HG03469 (cell line): Measurements from ENCODE around the gene CATSPERZ.
A peak's percentile ranks its signal among the peaks of the same experiment; 100 is the strongest.

ENCODE experiments used
- ATAC-seq: cut with Tn5 transposase; IDR thresholded peaks from one replicate; pipeline ENCODE4 v1.9.1; 2021; ENCODE audit warnings: mild to moderate bottlenecking, moderate library complexity, moderate number of reproducible peaks; ENCODE audit not compliant: unreplicated experiment

CATSPERZ gene

GRCh38 chr11:64339286-64339685, 39.1 kb downstream of the CATSPERZ start:
- no peak for ATAC-seq

GRCh38 chr11:64339754-64340408, 39.7 kb downstream of the CATSPERZ start, which contains the start of gene CCDC88B:
Gene CCDC88B (plus strand): TSS chr11:64340204. CDS start chr11:64340267, 63 bp downstream.
- peak; percentile 38 for ATAC-seq

DNA sequence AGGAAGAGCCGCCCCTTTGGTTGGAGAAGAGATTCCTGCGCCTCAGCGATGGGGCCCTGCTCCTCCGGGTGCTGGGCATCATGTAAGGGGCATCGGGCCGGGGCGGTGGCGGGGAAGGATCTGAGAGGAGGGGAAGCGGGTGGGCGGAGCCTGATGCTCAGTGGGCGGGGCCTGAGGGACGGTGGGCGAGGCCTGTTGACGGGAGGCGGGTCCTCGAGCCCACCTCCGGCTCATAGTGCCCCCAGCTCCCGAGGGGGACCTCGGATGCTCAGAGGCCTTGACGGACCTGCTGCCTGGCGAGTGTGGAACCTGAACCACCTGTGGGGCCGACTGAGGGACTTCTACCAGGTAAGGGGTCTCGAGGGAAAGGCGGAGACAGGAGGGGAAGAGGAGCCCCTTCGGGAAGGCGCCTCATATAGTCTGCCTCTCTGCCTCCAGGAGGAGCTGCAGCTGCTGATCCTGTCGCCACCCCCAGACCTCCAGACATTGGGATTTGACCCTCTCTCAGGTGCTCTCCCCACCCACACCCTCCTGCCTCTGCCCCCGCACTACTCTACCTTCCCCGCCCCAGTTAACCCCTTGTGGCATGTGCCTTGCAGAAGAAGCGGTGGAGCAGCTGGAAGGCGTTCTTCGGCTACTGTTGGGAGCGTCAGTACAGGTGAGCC, 40.6 kb downstream of the CATSPERZ start:
- ATAC-seq: no peak

DNA sequence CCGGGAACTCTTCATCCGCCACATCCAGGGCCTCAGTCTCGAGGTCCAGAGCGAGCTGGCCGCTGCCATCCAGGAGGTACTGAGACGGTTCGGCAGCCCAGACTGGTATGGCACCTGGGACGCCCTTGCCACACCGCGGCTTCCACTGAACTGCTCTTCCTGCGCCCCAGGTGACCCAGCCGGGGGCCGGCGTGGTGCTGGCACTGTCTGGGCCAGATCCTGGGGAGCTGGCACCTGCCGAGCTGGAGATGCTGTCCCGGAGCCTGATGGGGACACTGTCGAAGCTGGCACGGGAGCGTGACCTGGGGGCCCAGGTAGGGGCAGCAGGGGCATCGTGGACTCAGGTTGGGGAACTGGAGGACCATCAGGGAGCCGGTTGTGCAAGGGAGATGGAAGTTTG, 41.3 kb downstream of the CATSPERZ start:
- no peak for ATAC-seq

DNA sequence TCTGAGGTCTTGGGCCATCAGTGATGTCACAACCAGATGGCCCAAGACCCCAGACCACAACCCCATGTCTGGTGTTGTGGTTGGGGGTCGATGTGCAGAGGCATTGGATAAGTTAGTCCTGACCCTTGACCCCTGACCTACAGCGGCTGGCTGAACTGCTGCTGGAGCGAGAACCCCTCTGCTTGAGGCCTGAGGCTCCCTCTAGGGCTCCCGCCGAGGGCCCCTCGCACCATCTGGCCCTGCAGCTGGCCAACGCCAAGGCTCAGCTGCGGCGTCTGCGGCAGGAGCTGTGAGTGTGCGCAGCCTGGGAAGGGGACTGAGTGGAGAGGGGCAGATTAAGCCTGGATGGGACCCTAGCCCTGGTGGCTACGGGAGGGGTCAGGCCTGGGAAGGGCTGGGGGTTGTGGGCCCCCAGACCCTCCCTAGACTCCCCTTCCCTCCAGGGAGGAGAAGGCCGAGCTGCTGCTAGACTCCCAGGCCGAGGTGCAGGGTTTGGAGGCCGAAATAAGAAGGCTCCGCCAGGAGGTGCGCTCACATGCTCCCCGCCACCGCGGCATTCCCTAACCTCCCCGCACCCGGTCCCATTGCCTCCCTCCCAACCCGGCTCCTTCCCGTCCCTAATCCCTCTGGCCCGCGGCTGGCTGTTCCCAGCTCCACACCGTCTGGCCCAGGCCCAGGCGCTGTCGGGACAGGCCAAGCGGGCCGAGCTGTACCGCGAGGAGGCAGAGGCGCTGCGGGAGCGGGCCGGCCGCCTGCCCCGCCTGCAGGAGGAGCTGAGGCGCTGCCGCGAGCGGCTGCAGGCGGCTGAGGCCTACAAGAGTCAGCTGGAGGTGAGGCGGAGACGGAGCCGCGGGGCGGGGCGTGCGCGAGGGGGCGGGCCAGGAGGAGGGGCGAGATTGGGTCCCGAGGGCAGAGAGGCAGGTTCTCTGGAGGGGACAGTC, 42.0 kb downstream of the CATSPERZ start:
- no peak for ATAC-seq

GRCh38 chr11:64342869-64343745, 42.9 kb downstream of the CATSPERZ start:
- ATAC-seq: no peak

DNA sequence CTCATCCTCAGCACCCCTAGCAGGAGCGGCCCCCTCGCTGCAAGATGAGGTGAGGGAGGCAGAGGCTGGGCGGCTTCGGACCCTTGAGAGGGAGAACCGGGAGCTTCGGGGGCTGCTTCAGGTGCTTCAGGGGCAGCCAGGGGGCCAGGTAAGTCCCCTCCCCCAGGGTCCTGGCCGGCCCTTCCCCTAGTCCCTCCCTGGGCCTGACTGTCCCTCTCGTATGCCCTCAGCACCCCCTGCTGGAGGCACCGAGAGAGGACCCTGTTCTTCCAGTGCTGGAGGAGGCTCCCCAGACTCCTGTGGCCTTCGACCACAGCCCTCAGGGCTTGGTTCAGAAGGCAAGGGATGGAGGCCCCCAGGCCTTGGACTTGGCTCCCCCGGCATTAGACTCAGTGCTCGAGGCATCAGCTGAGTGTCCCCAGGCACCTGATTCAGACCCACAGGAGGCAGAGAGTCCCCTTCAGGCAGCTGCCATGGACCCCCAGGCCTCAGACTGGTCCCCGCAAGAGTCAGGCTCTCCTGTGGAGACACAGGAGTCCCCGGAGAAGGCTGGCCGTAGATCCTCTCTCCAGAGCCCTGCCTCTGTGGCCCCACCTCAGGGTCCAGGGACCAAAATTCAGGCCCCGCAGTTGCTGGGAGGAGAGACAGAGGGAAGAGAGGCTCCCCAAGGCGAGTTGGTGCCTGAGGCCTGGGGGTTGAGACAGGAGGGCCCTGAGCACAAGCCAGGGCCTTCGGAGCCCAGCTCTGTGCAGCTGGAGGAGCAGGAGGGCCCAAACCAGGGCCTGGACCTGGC, 43.8 kb downstream of the CATSPERZ start:
- no peak for ATAC-seq

DNA sequence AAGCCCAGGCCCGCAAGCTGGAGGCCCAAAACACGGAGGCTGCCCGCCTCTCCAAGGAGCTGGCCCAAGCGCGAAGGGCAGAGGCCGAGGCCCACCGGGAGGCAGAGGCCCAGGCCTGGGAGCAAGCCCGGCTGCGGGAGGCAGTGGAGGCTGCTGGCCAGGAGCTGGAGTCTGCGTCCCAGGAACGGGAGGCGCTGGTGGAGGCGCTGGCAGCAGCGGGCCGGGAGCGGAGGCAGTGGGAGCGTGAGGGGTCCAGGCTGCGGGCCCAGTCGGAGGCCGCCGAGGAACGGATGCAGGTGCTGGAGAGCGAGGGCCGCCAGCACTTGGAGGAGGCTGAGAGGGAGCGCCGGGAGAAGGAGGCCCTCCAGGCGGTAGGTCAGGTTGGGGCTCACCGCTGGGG, 44.6 kb downstream of the CATSPERZ start:
- ATAC-seq: no peak

DNA sequence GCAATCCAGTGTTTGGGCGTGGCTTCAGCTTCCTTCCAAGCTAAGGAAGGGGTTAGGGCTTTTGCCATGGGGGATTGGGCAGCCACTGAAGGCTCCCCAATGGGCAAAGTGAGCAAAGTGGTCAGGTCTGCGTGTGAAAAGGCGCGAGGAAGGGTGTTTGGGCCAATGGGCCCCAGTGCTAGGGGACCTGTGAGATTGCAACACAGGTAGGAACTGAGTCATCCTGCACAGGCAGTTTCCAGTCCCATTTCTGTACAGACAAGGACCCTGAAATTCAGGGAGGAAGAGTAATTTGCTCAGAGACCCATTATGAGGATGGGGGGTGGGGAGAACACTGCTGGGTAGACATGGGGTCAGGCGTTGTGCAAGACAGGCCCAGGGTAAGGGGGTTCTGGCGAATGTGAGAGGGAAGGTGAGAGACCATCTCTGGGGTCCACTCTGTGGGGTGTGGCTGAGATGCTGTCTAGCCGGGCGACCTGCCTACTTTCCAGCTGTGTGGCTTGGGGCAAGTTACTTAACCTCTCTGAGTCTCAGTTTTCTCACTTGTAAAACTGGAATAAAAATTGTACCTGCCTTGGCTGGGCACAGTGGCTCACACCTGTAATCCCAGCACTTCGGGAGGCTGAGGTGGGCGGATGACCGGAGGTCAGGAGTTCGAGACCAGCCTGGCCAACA, 47.2 kb downstream of the CATSPERZ start:
- ATAC-seq: no peak

DNA sequence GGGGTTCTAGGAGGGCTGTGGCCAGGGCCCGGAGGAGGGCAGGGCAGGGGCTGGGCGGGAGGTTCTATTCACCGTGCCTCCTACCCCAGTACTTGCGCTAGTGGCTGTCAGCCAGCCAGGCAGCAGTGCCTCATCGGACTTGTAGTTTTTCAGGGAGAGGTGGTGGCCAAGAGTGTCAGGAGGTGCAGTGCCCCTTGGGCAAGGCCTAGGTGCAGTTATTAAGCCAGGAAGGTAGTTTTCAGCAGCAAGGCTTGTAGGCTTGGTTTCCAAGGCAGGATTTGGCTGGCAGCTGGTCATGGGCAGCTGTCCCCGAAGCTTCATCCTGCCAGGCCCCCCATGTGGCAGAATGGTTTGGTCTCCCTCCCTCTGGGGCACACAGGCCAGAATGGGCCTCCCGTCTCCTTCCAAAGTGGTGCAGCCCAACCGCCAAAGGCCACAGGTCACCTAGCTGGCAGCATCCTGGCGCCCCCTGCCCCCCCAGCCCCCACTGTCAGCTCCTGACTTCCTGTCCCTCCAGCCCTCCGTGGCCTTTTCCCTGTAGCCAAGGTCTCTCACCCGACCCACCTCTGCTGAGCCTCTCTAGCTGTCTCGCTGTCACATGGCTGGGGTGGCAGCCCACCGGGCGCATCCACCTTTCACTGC, 48.3 kb downstream of the CATSPERZ start:
- no peak for ATAC-seq

DNA sequence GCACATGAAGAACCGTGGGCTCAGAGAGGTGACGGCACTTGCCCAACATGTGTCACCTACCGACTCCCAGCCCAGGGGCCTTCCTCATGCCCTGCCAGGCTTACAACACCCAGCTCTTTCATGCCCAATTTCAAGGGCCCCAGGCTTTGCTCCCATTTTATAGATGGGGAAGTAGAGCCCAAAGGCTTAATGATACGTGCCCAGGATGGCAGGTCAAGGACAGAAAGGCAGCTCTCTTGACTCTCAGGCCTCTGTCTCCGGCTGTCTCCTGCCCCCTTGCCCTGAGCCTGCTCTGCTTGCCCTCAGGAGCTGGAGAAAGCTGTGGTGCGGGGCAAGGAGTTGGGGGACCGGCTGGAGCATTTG, 48.8 kb downstream of the CATSPERZ start:
- ATAC-seq: no peak

DNA sequence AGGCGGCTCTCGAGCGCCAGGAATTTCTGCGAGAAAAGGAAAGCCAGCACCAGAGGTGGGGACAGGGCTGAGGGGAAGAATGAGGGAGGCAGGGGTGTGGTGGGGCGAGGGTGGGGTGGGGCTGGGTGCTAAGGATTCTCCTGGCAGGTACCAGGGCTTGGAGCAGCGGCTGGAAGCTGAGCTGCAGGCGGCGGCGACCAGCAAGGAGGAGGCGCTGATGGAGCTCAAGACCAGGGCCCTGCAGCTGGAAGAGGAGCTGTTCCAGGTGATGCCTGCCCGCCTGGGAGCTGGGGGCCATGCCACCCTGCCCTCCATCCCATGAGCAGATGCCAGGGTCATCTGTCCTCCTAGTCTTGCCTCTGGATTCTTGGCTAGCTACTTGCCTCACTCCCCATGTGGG, 49.2 kb downstream of the CATSPERZ start:
- no peak for ATAC-seq

- no peak for ATAC-seq
These were observed 51.0 kb downstream of the CATSPERZ start for GRCh38 chr11:64351136-64351631.

DNA sequence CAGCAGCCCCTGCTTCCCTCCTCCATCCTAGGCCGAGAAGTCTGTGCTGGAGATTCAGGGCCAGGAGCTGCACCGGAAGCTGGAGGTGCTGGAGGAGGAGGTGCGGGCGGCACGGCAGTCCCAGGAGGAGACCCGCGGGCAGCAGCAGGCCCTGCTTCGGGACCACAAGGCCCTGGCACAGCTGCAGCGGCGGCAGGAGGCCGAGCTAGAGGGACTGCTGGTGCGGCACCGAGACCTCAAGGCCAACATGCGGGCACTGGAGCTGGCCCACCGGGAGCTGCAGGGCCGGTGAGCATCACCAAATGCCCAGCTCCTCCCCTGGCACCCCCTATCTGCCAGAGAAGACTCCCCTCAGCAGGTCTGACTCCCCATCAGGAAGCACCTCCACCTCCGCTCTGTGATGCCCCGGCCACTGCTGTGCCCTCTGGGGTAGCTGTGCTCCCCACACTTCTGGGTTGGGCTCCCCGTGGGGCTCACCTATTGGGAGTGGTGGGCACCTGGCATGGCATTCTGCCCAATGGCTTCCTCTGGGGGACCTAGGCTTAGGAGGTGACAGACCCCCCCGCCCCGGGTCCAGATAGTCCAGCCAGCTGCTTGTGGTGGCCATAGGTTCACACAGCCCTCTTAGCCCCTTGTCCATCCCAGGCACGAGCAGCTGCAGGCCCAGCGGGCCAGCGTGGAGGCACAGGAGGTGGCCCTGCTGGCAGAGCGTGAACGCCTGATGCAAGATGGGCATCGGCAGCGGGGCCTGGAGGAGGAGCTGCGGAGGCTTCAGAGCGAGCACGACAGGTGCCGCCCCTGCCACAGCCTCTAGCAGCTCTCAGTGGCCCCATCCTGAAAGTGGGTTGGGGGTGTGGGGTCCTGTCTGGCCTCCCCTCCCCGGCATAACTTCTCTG, 52.2 kb downstream of the CATSPERZ start:
- no peak for ATAC-seq

GRCh38 chr11:64352995-64353714, 53.0 kb downstream of the CATSPERZ start:
- ATAC-seq: no peak

- ATAC-seq: no peak
These were observed 53.8 kb downstream of the CATSPERZ start for GRCh38 chr11:64353715-64354506.
